GM12872 (cell line): ENCODE results near the gene TIMP3.

Experiments
- TF ChIP-seq, protein P1 (sequence below): IDR thresholded peaks from 3 replicates; pipeline ENCODE4 v1.5.1; 2011; ENCODE audit warnings: low read depth, mild to moderate bottlenecking, low read length, moderate library complexity; ENCODE audit not compliant: insufficient read depth

The TIMP3 gene

GRCh38 chr22:32837803-32838202 is 36.3 kb downstream of the TIMP3 start:
- TF ChIP-seq, protein P1, sequence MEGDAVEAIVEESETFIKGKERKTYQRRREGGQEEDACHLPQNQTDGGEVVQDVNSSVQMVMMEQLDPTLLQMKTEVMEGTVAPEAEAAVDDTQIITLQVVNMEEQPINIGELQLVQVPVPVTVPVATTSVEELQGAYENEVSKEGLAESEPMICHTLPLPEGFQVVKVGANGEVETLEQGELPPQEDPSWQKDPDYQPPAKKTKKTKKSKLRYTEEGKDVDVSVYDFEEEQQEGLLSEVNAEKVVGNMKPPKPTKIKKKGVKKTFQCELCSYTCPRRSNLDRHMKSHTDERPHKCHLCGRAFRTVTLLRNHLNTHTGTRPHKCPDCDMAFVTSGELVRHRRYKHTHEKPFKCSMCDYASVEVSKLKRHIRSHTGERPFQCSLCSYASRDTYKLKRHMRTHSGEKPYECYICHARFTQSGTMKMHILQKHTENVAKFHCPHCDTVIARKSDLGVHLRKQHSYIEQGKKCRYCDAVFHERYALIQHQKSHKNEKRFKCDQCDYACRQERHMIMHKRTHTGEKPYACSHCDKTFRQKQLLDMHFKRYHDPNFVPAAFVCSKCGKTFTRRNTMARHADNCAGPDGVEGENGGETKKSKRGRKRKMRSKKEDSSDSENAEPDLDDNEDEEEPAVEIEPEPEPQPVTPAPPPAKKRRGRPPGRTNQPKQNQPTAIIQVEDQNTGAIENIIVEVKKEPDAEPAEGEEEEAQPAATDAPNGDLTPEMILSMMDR, result no peak

- TF ChIP-seq, protein P1, result no peak
Measured at GRCh38 chr22:32839831-32840584, 38.5 kb downstream of the TIMP3 start.

DNA sequence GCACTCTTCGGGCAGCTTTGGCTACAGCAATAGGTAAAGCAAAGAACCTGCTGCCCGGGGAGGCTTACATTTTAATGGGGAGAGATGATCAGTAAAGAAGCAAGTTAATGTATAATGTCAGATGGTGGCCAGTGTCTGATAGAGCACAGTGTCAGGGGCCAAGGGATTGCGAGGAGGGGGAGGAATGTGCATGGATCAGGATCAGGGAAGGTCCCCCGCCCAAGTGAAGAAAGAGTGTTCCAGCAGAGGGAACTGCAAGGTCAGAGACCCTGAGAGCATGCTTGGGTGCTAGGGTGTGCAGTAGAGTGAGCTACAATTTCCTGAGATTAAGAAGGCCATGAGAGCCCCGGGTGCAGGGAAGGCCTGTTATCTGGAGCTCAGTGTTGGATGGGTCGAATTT is 39.7 kb downstream of the TIMP3 start:
- TF ChIP-seq, protein P1, result no peak

DNA sequence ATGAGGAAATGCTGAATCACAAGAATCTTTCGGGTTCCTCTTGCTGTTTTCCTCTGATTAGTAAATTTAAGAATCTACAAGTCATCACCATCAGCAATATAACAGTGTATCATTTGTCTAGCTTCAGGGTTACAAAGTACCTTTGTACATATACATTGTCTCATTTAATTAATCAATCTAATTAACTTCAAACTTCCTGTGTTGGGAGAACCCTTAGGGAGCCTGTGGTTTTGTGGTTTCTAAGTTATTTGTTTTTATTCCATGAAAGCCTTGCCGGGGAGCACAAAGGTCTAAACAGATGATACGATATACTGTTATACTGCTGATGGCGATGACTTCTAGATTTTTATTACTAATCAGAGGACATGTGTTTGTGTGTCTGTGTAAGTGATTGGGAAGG is 41.0 kb downstream of the TIMP3 start:
- TF ChIP-seq, protein P1, result no peak

DNA sequence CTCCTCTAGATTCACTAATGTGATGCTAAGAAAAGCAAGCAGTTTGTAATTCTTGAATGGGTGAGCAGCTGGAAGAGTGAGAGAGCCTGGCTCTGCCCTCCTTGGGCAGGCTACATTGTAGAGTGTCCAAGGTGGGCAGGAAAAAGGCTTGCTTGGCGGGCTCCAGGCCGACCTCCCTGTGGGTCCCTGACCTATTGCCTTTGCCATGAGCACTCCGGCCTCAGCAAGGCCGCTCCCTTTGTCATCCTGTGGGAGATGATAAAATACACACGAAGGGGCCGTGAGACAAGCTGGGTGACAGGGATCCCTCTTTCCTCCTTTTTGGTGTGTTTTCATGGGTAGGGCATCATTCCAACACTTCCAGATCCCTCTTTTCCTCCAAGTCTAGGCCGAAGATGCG is 41.8 kb downstream of the TIMP3 start:
- TF ChIP-seq, protein P1, result no peak

- TF ChIP-seq, protein P1, result no peak
Measured at GRCh38 chr22:32844251-32844650, 42.7 kb downstream of the TIMP3 start.

DNA sequence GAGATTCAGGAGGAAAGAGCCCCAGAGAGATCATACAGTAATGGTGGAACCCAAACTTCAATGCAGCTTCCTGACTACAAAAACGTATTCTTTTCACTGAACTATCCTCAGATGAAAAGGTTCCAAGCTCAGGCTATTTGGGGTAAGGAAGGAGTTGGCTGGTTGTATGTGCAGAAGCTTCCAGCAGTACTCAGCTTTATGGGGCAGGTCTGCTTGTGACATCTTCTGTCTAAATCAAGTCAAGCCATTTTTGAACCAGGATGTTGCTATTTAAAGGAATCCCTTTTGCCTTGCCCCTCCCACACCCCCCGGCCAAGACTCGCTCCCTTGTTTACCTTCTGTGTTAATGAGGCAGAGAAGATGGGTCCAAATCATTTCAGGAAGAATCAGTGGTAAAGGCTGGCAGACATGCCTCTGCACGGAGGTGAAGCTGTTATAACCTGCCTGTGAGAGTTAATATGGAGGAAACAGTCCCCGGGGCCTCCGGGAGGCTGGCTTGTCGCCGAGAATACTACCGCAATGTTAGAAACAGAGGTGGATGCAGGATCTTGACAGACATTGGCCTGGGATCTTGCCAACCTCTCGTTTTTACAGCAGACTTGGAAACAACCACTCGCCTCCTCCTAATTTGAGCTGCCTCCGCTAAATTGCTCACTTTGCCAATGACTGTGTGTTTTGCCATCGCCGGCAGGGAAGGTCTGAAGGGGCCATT is 45.4 kb downstream of the TIMP3 start:
- TF ChIP-seq, protein P1, result no peak
